Mesenchymal stem cell (in vitro differentiated cells and primary cell): ENCODE measurements around the gene RCL1. TPM values are rescaled to one million over a fixed set of nuclear protein-coding genes. Genes with fewer than 3 reads are reported as not detected.
A peak's percentile ranks its signal among the peaks of the same experiment; 100 is the strongest.

Source experiments
- DNase-seq: peaks from one replicate; pipeline ENCODE4 v3.0.0-alpha.2; 2013
- H2AFZ ChIP-seq: one replicate; pipeline ENCODE4 v1.6.1; 2013; ENCODE audit warnings: low read depth, mild to moderate bottlenecking, control low read depth, inconsistent platforms, low read length, moderate library complexity
- H2AK5ac ChIP-seq: 2 replicates; pipeline ENCODE4 v1.6.1; 2013; ENCODE audit warnings: low read length, moderate library complexity, mild to moderate bottlenecking, inconsistent platforms; ENCODE audit not compliant: severe bottlenecking
- H2BK120ac ChIP-seq: one replicate; pipeline ENCODE4 v1.6.1; 2013; ENCODE audit warnings: low read depth, mild to moderate bottlenecking, inconsistent platforms, low read length, moderate library complexity
- H2BK12ac ChIP-seq, 2 experiments: one replicate each; pipeline ENCODE4 v1.6.1; 2013; ENCODE audit warnings: inconsistent platforms in 2 of 2, low read length in 2 of 2, mild to moderate bottlenecking in 2 of 2, moderate library complexity in 2 of 2, control low read depth in 1 of 2
- H2BK15ac ChIP-seq: one replicate; pipeline ENCODE4 v1.6.1; 2013; ENCODE audit warnings: mild to moderate bottlenecking, low read depth, inconsistent platforms; ENCODE audit not compliant: poor library complexity, severe bottlenecking
- H2BK5ac ChIP-seq: 2 replicates; pipeline ENCODE4 v1.6.1; 2013; ENCODE audit warnings: low read depth, mild to moderate bottlenecking, low read length, control low read depth, inconsistent platforms; ENCODE audit not compliant: poor library complexity, severe bottlenecking
- H3K14ac ChIP-seq, 2 experiments: one replicate each; pipeline ENCODE4 v1.6.1; 2013; ENCODE audit warnings: inconsistent platforms in 2 of 2, low read length in 2 of 2, control low read depth in 1 of 2, mild to moderate bottlenecking in 1 of 2, moderate library complexity in 1 of 2
- H3K18ac ChIP-seq, 2 experiments: one replicate each; pipeline ENCODE4 v1.6.1; 2013; ENCODE audit warnings: inconsistent platforms in 2 of 2, low read length in 2 of 2, control low read depth in 1 of 2, low read depth in 1 of 2, mild to moderate bottlenecking in 1 of 2
- H3K23ac ChIP-seq, 2 experiments: one replicate each; pipeline ENCODE4 v1.6.1; 2013; ENCODE audit warnings: inconsistent platforms in 2 of 2, low read length in 2 of 2, mild to moderate bottlenecking in 2 of 2, moderate library complexity in 2 of 2, control low read depth in 1 of 2
- H3K27ac ChIP-seq: 2 replicates; pipeline ENCODE4 v1.5.1; 2013; ENCODE audit warnings: mild to moderate bottlenecking, moderate library complexity, low read length, control low read depth, inconsistent platforms; ENCODE audit not compliant: poor library complexity, severe bottlenecking
- H3K27me3 ChIP-seq, 2 experiments: 2 replicates each; pipeline versions ENCODE4 v1.6.1 to v1.7.0; 2013; ENCODE audit warnings: low read length in 2 of 2, mild to moderate bottlenecking in 2 of 2, moderate library complexity in 2 of 2, control low read depth in 1 of 2, inconsistent platforms in 1 of 2; ENCODE audit not compliant: control insufficient read depth in 1 of 2, insufficient read depth in 1 of 2
- H3K36me3 ChIP-seq, 2 experiments: 2 replicates each; pipeline versions ENCODE4 v1.6.1 to v1.7.0; 2013; ENCODE audit warnings: low read length in 2 of 2, control low read depth in 1 of 2, inconsistent platforms in 1 of 2, low read depth in 1 of 2, mild to moderate bottlenecking in 1 of 2; ENCODE audit not compliant: insufficient read depth in 2 of 2, control insufficient read depth in 1 of 2
- H3K4ac ChIP-seq, 2 experiments: one replicate each; pipeline ENCODE4 v1.6.1; 2013; ENCODE audit warnings: inconsistent platforms in 2 of 2, low read length in 2 of 2, mild to moderate bottlenecking in 2 of 2, moderate library complexity in 2 of 2, control low read depth in 1 of 2, low read depth in 1 of 2
- H3K4me1 ChIP-seq: 2 replicates; pipeline ENCODE4 v1.6.1; 2013; ENCODE audit warnings: low read depth, low read length, control low read depth; ENCODE audit not compliant: control insufficient read depth, insufficient read depth
- H3K4me2 ChIP-seq: 2 replicates; pipeline ENCODE4 v1.6.1; 2013; ENCODE audit warnings: low read length, mild to moderate bottlenecking, inconsistent platforms; ENCODE audit not compliant: poor library complexity, severe bottlenecking
- H3K4me3 ChIP-seq, 2 experiments: 2 replicates each; pipeline versions ENCODE4 v1.5.1 to v1.7.0; 2013; ENCODE audit warnings: low read length in 2 of 2, mild to moderate bottlenecking in 2 of 2, control low read depth in 1 of 2, low read depth in 1 of 2; ENCODE audit not compliant: insufficient read depth in 1 of 2
- H3K79me1 ChIP-seq: replicated peaks from 2 replicates; pipeline ENCODE4 v1.6.1; 2013; ENCODE audit warnings: mild to moderate bottlenecking, control low read depth, low read length, inconsistent platforms; ENCODE audit not compliant: poor library complexity, severe bottlenecking
- H3K9ac ChIP-seq: 2 replicates; pipeline ENCODE4 v1.7.0; 2013; ENCODE audit warnings: mild to moderate bottlenecking, low read length, moderate library complexity
- H3K9me3 ChIP-seq: 2 replicates; pipeline ENCODE4 v1.7.0; 2013; ENCODE audit warnings: mild to moderate bottlenecking, low read length; ENCODE audit not compliant: control insufficient read depth
- H4K8ac ChIP-seq: one replicate; pipeline ENCODE4 v1.6.1; 2013; ENCODE audit warnings: inconsistent platforms, mild to moderate bottlenecking, low read length, moderate library complexity
- H4K91ac ChIP-seq: one replicate; pipeline ENCODE4 v1.6.1; 2013; ENCODE audit warnings: mild to moderate bottlenecking, low read length, inconsistent platforms
- WGBS: methylation state at CpG from one replicate; pipeline ENCODE4 v1.1.7; 2013; ENCODE audit warnings: mixed read lengths; 5-methylcytosine and 5-hydroxymethylcytosine counted together
- polyA plus RNA-seq, 2 experiments: library from polyadenylated mRNA; stranded (reverse); fragments of 200-250 nt; gene quantifications; one replicate each; pipeline ENCODE4 v1.2.3, GENCODE V29; 2013

Gene RCL1
- 12.5 TPM for polyA plus RNA-seq (2013, experiment 1 of 2)
- 13.8 TPM for polyA plus RNA-seq (2013, experiment 2 of 2)

- H3K79me1 ChIP-seq: peaks cover 9% of the 10 kb centered on the region
- H3K9ac ChIP-seq: peak within 1 kb of the TSS; percentile 89
- H3K4ac ChIP-seq: peak within 1 kb of the TSS; percentile 5 to 46
- H3K27me3 ChIP-seq: no peaks in the 10 kb centered on the region
- no peaks in the 10 kb centered on the region for H3K36me3 ChIP-seq
- no peaks in the 10 kb centered on the region for H3K9me3 ChIP-seq
- H4K8ac ChIP-seq: peak within 1 kb of the TSS; percentile 84
- peak within 1 kb of the TSS; percentile 72 to 91 for H3K4me3 ChIP-seq
- H2BK12ac ChIP-seq: peak within 1 kb of the TSS in 1 of 2 experiments; percentile 52
- peaks cover 5% of the 10 kb centered on the region for H3K4me1 ChIP-seq
- no peak within 1 kb of the TSS for H3K14ac ChIP-seq
- H2BK15ac ChIP-seq: no peak within 1 kb of the TSS
- H2AFZ ChIP-seq: peak within 1 kb of the TSS; percentile 66
- peak within 1 kb of the TSS; percentile 6 for H4K91ac ChIP-seq
- peak; percentile 96 for DNase-seq
- under 1% methylated on average over 96 of the region's 106 CpGs for WGBS
- peak within 1 kb of the TSS; percentile 82 for H3K4me2 ChIP-seq
- H2BK5ac ChIP-seq: peak within 1 kb of the TSS; percentile 3
- H3K18ac ChIP-seq: peak within 1 kb of the TSS; percentile 23 to 96
- H2BK120ac ChIP-seq: peak within 1 kb of the TSS; percentile 68
- peak within 1 kb of the TSS in 1 of 2 experiments; percentile 19 for H3K23ac ChIP-seq
- H3K27ac ChIP-seq: peak within 1 kb of the TSS; percentile 60
- no peak within 1 kb of the TSS for H2AK5ac ChIP-seq
Observed at GRCh38 chr9:4792572-4793458, at the start of gene RCL1. TSS of gene RCL1 (plus strand) at chr9:4792944. CDS start at chr9:4793092, 148 bp downstream.

- DNase-seq: peak; percentile 22
- H2AK5ac ChIP-seq: no peak overlapping the region
- H3K27me3 ChIP-seq: no peaks in the 10 kb centered on the region
- H3K4me1 ChIP-seq: peaks cover 15% of the 10 kb centered on the region
- no peaks in the 10 kb centered on the region for H3K9me3 ChIP-seq
- H4K8ac ChIP-seq: no peak overlapping the region
- H3K36me3 ChIP-seq: no peaks in the 10 kb centered on the region
- H3K14ac ChIP-seq: no peak overlapping the region
- H3K79me1 ChIP-seq: peaks cover 2% of the 10 kb centered on the region
- no peak overlapping the region for H2BK15ac ChIP-seq
- H4K91ac ChIP-seq: no peak overlapping the region
- H3K27ac ChIP-seq: peak overlapping the region; percentile 39
- H2BK12ac ChIP-seq: no peak overlapping the region
- 72% methylated on average over 5 of the region's 5 CpGs for WGBS
- no peak overlapping the region for H3K4me3 ChIP-seq
- H3K18ac ChIP-seq: peak overlapping the region in 1 of 2 experiments; percentile 61
- no peak overlapping the region for H2AFZ ChIP-seq
- H2BK120ac ChIP-seq: no peak overlapping the region
- no peak overlapping the region for H3K4me2 ChIP-seq
- H3K4ac ChIP-seq: peak overlapping the region in 1 of 2 experiments; percentile 3
- peak overlapping the region; percentile 6 for H3K9ac ChIP-seq
- H3K23ac ChIP-seq: no peak overlapping the region
- no peak overlapping the region for H2BK5ac ChIP-seq
Observed at GRCh38 chr9:4743131-4743875, 49.4 kb upstream of the RCL1 start.

GRCh38 chr9:4746278-4747030 is 46.3 kb upstream of the RCL1 start:
- H3K36me3 ChIP-seq: no peaks in the 10 kb centered on the region
- no peak overlapping the region for H3K18ac ChIP-seq
- no peak for DNase-seq
- H3K27ac ChIP-seq: no peak overlapping the region
- no peaks in the 10 kb centered on the region for H3K79me1 ChIP-seq
- H3K23ac ChIP-seq: no peak overlapping the region
- no peak overlapping the region for H4K8ac ChIP-seq
- H3K4me1 ChIP-seq: peaks cover 7% of the 10 kb centered on the region
- H2AFZ ChIP-seq: no peak overlapping the region
- H2BK120ac ChIP-seq: no peak overlapping the region
- no peak overlapping the region for H3K4me3 ChIP-seq
- H3K4ac ChIP-seq: no peak overlapping the region
- H2BK15ac ChIP-seq: no peak overlapping the region
- no peak overlapping the region for H2AK5ac ChIP-seq
- no CpG with 5 or more reads among the region's 2 CpGs for WGBS
- no peak overlapping the region for H2BK5ac ChIP-seq
- H3K27me3 ChIP-seq: no peaks in the 10 kb centered on the region
- no peak overlapping the region for H3K4me2 ChIP-seq
- H4K91ac ChIP-seq: no peak overlapping the region
- H2BK12ac ChIP-seq: no peak overlapping the region
- H3K9me3 ChIP-seq: no peaks in the 10 kb centered on the region
- no peak overlapping the region for H3K9ac ChIP-seq
- H3K14ac ChIP-seq: no peak overlapping the region
